HG02885 (cell line): ENCODE results near the gene ZBTB38.

ENCODE experiments used
- ATAC-seq: cut with Tn5 transposase; IDR thresholded peaks from one replicate; pipeline ENCODE4 v1.9.1; 2021; ENCODE audit warnings: mild to moderate bottlenecking; ENCODE audit not compliant: unreplicated experiment, poor library complexity

The ZBTB38 gene, protein sequence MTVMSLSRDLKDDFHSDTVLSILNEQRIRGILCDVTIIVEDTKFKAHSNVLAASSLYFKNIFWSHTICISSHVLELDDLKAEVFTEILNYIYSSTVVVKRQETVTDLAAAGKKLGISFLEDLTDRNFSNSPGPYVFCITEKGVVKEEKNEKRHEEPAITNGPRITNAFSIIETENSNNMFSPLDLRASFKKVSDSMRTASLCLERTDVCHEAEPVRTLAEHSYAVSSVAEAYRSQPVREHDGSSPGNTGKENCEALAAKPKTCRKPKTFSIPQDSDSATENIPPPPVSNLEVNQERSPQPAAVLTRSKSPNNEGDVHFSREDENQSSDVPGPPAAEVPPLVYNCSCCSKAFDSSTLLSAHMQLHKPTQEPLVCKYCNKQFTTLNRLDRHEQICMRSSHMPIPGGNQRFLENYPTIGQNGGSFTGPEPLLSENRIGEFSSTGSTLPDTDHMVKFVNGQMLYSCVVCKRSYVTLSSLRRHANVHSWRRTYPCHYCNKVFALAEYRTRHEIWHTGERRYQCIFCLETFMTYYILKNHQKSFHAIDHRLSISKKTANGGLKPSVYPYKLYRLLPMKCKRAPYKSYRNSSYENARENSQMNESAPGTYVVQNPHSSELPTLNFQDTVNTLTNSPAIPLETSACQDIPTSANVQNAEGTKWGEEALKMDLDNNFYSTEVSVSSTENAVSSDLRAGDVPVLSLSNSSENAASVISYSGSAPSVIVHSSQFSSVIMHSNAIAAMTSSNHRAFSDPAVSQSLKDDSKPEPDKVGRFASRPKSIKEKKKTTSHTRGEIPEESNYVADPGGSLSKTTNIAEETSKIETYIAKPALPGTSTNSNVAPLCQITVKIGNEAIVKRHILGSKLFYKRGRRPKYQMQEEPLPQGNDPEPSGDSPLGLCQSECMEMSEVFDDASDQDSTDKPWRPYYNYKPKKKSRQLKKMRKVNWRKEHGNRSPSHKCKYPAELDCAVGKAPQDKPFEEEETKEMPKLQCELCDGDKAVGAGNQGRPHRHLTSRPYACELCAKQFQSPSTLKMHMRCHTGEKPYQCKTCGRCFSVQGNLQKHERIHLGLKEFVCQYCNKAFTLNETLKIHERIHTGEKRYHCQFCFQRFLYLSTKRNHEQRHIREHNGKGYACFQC (N-terminal part only)

DNA sequence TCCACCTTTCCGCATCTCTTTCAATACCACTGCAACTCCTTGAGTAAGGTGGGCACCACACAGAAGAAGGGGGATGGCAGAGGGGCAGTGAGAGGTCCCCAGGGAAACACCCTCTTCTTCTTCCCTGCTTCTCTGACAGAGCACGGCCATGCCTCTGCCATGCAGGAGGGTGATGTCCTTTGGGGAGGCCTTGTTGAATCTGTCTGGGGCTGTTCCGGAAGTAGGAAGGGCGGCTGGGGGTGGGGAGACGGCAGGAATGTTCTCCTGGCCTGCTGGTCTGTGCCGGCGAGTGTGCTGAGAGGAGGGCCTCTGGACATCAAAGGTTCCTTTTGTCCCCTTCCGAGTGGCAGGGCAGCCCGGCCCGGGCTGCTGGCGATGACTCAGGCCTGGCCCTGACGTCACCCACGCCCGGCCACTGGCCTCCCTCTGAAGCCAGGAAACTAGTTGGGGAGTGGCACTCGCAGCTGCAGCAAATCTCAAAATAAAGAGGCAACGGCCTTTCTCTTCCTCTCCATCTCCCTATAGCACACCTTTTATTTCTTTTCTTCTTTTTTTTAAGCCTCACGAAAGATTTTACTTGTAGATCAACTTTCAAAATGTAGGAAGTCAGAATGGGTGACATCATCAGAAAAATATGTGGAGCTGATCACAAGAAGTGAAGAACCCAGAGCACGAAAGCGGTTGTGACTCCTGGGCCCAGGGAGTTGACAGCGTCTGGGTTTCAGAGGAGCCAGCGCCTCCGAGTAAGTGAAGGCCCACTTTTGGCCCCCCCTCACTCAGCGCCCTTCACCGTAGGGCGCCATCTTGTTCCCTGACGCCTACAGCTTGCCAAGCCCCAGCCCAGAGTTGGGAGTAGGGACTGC lies at the start of gene ZBTB38:
TSS of gene ZBTB38 (plus strand) at position 443 of the 863 bp plus-strand sequence. CDS start 73,885 bp downstream, outside the sequence.
- no peak for ATAC-seq

DNA sequence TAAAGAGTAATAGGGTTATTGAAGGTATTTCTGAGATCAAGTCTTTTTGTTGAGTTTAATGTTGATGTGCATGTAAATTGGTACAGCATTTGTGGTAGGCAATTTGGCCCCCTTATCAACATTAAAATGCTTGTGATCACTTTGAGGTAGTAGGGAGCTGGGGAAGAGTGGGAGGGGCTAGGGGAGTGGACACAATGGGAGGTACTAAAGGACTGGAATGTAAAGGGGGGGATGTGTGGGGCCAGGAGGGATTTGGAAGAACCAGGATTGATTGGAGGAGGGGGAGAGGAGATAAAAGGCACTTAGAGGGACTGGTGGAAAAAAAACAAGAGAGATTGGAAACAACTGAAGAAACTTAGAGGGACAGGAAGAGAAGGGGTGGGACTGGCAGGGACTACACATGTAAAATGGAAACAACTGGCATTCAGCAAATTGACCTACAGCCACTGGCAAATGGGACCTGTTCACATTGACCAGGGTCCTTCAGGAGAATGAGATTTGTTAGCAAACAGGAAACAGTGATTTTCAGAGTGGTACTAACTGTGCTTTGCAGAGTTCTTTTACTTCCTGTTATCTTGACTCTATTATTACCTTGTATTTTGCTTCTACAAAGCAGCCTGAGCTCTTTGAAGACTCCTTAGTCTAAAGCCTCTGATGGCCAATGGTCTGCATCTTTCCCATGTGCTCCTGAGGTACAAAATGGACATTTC lies 47.8 kb upstream of the ZBTB38 start:
- no peak for ATAC-seq

DNA sequence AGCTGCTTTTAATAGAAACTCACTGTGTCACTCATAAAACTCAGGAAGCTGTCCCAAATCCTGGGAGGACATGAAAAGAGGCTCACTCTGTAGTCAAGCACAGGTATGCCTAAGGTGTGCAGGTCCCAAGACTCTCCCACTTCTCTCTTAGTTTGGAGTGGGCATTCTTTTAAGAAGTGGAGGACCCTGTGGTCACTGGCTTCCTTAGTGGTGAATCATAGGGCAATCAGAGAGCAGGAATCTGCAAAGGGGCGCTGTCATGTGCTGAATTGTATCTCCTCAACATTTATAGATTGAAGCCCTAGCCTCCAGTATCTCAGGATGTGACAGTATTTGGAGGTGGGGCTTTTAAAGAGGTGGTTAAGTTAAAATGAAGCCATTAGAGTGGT lies 47.2 kb upstream of the ZBTB38 start:
- no peak for ATAC-seq

DNA sequence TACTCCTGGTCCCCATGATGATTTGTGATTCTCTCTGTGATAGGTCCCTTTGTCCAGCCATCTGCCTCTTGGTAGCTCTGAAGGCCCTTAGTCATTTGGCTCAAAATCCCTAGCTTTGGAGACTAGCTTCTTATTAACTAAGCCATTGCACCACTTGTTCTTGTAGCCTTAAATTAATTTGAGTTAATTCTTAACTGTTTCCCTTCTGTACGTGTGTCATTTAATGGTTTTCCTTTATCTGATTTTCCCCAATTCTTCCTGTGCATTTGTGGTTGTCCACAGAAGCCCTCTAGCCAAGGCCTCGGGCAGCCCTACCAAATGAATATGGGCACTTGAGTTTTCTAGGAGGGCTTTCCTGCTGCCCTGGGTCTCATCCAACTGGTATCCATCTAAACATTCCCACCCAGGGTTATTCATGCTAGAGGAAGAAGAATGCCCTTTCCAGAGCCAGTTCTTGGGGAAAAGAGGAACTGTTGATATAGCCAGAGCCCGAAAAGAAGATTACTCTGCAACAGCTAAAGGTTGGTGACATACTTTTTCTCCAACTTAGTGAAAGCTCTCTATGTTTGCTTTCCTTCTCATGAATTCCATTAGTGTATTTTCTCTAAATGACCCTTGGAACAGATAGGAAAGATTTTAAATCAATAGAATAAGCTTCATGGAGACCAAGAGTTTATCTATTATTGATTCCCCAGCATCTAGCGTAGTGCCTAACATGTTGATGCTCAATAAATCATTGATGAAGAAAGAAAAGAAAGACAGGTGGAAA lies 44.2 kb upstream of the ZBTB38 start:
- ATAC-seq = no peak

DNA sequence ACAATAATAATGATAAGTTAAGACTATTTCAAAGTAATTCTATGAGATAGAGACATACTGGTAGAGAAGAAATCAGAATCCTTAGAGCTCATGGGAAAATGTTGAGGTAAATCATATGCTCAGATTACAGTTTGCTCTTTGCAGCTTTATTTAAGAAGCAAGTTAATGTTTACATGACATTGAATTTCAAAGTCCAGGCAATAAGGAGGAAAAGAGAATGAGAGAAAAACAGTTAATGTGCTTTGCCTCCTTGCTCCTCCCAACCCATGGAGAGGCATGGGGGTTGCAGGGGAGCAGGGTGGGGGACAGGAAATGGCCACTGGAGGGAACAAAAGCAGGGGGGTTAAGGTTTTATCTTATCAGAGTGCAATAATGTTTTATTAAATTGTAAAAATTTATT lies 42.2 kb upstream of the ZBTB38 start:
- ATAC-seq = no peak

DNA sequence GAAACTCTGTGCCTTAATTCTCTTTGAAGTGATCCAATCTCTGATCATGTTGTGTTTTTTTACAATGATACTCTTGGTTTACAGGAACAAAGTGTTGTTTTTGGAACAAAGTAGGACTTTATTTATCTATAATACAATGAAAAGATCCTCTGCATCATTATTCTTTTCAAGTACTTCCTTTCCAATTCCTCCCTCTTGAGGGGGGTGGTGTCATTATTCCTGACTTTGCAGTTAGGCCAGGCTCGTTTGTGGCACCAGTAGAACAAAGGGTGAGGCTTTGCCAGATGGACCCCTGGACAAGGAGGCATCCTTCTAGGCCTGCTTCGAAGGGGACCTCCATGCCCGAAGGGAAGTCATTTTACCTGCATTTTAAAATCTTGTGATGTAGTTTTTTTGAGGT lies 41.7 kb upstream of the ZBTB38 start:
- no peak for ATAC-seq

DNA sequence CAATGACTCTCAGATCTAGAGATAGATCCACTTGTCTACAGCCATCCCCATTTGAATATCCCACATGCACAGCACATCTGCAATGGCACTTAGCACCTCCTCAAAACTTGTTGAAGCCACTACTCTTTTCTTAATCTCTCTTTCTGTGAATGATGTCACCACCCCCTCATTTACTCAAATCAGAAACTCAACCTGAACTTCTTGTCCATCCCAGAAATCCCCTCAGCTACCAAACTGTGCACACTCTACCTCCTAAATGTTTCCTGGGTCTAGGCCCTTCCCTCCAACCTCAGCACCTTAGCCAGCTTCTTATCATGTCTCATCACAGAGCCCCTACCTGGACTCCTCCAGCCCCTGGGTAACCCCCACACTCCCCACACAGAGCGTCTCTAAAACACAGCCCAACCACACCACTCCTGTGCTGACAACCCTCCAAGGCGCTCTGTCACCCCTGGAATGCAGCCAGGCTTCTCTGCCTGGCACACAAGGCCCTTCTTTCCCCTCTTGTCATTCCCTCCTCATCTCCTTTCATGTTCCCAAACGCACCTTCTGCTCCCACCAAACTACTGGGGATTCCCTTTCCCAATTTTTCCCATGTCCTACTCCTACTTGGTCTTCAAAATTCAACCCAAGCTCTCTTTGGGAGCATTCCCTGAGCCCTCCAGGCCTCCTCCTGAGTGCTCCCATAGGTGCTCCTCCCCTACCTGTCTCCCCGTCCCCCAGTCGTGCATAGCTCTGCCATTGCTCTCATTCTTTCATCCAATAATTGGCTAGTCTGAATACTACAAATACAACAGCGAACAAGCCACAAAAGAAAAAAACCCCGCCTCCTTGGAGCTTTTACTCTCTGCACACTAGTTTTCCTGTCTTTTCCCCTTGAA lies 39.8 kb upstream of the ZBTB38 start:
- peak; percentile 60 for ATAC-seq

DNA sequence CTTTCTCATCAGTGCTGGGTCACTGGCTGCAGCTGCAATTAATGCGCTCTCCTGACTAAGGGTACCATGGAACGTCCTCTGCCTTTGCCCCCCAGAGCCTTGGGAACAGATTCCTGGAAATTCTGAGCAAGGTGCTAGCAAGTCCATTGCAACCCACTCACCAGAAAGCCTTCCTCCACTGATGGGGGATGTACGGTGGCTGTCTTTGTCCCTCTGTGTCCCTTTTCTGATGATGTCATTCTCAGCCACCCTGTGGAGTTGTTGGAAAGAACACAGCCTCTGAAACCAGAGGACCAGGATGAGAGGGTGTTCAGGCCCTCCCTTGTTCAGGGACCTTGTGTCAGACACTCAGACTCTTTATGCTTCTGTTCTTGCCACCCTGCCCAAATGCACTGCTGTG lies 38.1 kb upstream of the ZBTB38 start:
- no peak for ATAC-seq

DNA sequence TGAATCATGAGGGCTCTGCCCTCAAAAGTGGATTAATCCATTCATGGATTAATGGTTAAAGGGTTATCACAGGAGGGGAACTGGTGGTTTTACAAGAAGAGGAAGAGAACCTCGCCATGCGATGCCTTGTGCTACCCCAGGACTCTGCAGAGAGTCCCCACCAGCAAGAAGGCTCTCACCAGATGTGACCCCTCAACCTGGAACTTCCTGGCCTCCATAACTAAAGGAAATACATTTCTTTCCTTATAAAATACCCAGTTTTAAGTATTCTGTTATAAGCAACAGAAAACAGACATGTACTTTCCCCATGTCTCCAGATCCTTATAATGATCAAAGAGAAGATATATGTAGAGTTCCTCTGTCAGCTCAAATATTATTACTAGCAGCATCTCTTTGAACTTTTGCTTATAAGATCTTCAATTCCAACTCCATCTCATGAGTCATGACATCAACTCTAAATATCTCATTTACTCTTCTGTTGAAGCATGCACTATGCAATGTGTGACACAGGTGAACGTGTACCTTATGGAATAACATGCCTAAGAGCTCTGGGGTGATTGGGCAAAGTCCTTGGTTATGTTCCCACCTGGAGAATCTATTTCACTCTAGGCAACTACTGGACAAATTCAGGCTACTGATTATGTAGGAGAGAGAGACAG lies 37.5 kb upstream of the ZBTB38 start:
- no peak for ATAC-seq

DNA sequence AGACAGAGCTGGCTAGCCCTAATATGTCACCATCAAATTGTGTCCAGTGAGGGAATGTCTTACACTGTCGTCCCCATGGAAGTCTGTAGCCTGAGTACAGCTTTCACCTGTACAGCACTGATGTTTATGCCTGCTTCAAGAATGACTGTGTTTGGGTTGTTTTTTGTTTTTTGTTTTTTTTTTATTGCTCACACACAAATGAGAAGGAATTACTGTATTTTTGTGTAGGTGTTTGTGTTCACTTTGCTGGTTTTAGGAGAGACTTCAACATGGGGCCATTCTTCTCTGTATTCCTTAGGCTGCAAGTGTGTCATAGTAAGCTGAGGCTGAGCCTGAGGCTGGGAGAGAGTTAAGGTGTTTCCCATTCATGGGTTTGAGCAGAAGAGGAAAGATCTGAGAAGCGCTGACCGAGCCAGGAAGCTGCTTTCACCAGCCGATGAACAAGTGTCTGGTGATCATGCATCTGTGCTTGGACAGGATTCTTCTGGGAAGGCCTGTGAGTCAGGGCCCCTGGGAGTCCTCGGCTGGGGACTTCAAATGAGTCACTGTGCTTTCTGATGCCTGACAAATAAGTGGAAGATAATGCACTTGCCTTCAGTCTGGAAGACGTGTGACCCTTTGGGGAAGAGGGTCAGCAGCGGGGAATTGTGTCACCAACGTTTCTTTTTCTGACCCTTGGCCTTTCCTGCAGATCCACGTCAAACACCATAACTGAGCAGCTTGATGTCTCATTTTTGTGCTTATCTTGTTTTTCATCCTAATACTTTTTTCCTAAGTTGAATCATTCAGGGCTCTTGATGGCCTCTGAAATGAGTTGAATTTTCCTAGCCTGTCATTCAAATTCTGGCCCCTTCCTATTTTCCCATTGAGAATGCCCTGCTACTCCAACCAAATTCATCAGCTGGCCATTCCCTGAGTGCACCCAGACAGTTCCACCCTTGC lies 36.7 kb upstream of the ZBTB38 start:
- ATAC-seq = no peak

DNA sequence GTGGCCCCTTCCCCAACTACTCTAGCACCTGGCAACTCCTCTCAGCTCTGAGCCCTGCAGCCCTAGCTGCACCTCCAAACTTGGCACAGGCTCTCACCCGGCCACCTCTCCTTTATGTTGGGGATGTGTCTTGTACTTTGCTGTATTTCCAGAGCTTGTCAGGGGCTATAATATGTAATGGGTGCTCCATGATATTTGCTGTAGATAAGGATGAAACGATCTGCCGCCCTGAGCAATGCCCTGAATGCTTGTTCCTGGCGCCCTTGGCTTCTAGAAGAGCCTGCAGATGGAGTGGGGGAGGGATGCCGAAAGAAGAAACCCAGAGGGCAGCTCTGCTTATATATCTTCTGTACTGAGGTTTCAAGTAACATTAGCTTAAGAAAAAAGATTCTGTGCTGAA lies 35.9 kb upstream of the ZBTB38 start:
- no peak for ATAC-seq

DNA sequence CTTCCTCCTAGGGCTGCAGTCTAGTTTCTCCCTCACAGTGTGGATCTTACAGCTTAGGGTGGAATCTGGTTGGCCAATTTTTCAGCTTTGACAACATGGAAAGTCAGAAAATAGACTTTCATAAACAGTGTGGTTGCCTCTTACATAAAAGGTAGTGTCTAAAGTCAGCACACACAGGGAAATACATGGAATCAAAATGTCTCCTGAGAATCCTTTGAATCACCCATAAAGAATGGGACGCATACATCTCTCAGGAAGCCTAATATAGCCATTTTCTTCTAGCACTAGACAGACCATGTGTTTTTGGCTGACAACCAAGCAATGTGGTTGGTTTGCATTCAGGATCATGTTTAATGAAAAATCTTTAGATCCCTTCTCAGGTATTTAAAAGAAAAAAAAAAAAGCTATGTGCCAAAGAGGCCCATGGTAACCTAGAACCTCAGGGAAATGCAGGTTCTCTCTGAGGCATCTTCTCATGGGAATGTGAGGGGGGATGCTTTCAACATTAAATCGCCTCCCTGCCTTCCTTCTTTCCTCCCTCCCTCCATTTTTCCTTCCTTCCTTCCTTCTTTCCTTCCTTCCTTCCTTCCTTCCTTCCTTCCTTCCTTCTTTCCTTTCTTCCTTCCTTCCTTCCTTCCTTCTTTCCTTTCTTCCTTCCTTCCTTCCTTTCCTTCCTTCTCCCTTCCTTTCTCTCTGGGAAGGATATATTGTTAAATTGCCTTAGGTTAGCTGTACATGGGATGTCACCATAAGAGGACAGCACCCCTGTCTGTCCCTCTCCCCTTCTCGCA lies 34.3 kb upstream of the ZBTB38 start:
- ATAC-seq = no peak

DNA sequence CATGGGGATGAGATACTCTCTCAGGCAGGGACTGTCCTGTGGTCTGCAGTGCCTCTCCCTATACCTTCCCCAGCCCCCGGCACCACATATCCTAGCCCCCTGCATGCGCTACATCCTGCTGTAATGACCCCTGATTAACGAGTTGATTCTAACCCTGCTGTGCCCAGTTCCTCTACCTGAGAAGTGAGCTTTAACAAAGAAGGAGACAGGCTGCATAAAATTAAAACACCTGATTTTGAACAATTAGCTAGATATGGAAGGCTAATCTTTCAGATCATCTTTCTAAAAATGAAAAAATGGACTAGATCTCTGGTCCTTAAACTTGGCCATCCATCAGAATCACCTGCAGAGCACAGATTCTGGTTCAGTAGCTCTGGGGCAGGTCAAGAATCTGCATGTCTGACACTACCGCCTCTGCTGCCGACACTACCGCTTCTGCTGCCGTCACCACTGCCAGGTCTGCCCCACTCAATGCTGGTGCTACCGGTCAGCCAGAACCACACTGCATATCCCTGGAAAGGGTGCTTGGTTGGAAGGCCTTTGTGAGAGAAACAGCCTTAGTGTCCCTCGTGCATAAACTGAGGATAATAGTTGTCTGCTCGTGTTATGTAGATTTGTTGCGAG lies 33.6 kb upstream of the ZBTB38 start:
- ATAC-seq = no peak

DNA sequence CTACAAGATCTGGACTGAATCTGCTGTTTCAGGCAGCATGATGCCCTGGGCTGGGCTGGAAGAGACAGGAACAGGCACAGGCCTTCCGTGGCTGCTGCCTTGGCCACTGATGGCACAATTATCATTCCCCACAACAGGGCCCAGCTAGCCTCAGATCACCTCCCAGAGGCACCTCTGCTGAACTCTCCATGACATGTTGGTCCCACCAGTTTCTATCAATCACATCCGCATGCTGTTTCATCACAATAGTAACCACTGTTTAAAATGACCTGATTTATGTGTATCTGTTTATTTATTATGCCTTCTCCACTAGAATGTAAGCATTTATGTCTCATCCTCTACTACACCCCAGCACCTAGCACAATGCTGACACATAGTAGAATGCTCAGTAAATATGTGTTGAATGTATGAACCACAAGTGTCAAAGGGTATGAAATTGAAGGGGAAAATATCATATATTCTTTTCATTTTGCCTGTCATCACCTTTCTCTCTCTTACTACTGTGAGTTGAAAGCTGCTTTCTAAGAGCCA lies 32.7 kb upstream of the ZBTB38 start:
- ATAC-seq = no peak
